Umbilical cord (tissue), 2 donors: ENCODE data around the gene TMEM123. TPM values are rescaled to one million over a fixed set of nuclear protein-coding genes. Genes with fewer than 3 reads are reported as not detected.
"Not testable (repeated sequence)": the region's sequence is repeated elsewhere in the genome, so short reads cannot be mapped to it uniquely, and the experiment has no call there.

Experiments used
- DNase-seq: peaks from one replicate; pipeline ENCODE4 v3.0.0-alpha.2; 2015; ENCODE audit warnings: low spot score
- total RNA-seq: library from RNA; depleted of rRNA; stranded (reverse); fragments of >200 nt; gene quantifications from one replicate; pipeline ENCODE4 v1.2.3, GENCODE V29; 2014; ENCODE audit warnings: low replicate concordance; ENCODE audit not compliant: insufficient read depth

The TMEM123 gene
- total RNA-seq, 1 donor from 2014 or later, result 136 TPM

GRCh38 chr11:102395720-102396393 is 56.7 kb downstream of the TMEM123 start:
- no peak for DNase-seq

- DNase-seq, result no peak
Observed at GRCh38 chr11:102393272-102393730, 59.3 kb downstream of the TMEM123 start.

DNA sequence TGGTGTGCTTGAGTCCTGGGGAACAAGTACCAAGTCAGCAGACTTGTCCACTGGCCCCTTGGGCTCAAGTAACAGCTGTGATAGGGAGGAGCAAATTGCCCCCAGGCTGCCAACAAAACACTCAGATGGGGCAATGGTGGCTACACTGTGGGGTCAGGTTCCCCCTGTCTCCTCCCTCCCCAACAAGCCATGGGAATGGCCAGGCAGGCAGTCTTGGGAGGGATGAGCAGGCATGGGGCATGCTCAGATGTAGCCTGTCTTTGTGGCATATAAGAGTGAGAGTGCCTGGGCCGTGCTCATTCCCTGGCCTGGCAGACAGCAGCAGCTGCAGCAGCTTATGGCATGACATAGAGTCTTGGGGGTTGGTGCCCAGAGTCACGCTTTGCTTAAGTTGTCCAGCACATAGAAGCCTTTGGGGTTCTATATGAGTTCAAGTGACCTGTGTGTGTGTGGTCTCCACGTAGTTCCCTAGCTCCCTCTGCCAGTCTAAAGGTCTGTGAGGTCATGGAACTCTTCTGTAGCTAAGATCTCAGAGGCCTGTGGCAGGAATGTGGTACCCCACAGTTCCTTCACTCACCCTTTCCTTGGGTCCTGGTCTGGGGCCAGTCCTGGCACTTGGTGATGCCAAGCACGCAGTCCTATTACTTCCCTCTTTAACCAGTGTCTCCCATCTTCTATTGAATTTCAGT is 60.9 kb downstream of the TMEM123 start:
- no peak for DNase-seq

DNA sequence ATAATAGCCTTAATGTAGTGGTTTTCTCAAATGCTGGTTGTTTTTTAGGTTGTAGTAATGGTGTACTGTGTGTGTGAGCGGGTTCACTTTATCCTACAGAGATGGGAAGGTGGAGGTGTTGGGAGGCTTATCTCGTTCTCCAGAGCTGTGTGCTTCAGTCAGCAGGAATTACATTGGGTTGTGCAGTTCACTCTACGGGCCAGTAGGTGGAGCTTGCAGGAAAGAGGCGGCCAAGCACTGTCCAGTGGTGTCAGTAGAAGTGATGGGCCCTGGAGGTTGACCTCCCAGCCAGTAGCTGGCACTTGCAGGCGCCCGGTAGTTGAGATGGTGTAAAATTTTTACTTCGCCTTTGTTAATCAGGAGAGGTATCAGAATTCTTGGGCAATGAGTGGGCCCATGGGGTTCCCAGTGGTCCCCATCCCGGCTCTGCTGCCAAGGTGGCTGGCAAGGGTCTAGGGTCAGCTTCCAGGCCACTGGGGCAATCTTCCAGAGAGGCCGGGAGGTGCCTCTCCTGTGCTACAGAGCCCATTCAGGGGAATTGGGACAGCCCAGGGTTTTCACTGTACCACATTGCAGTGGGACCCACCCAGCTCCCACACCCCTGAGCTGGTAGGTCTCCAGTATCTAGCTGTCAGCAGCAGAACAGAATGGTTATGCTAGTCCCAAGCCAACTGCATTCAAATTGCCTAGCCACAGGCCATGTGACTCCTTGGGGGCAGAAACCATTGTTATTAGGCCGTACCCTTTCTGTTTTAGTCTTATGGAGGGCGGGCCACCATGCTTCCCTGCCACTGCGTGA is 61.7 kb downstream of the TMEM123 start:
- DNase-seq, result peak; percentile 51

- DNase-seq, result no peak
Observed at GRCh38 chr11:102389253-102389652, 63.3 kb downstream of the TMEM123 start.

GRCh38 chr11:102387043-102387781 is 65.4 kb downstream of the TMEM123 start:
- no peak for DNase-seq

DNA sequence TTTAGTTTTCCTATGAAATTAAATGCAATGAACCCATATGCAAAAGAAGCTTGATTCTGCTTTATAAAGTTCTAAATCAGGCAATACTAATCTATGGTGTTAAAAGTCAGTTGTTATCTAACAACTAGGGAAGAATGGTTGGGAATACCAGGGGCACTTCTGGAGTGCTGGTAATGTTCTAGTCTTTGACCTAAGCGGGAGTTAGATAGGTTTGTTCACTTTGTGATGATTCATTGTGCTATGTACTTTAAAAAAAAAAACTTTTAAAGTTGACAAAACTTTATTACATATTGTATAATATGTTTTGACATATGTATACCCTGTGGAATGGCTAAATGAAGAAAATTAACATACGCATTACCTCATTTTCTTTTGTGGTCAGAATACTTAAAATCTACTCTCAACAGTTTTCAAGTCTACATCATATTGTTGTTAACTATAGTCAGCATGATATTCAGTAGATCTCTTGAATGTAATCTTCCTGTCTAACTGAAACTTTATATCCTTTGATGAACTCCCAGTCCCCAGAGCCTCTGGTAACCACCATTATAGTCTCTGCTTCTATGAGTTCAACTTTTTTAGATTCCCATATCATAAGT is 66.3 kb downstream of the TMEM123 start:
- DNase-seq, result peak; percentile 39

- DNase-seq, result no peak
Observed at GRCh38 chr11:102385085-102386007, 67.2 kb downstream of the TMEM123 start.

GRCh38 chr11:102384419-102385079 is 68.0 kb downstream of the TMEM123 start:
- no peak for DNase-seq

GRCh38 chr11:102383839-102384238 is 68.7 kb downstream of the TMEM123 start:
- no peak for DNase-seq

DNA sequence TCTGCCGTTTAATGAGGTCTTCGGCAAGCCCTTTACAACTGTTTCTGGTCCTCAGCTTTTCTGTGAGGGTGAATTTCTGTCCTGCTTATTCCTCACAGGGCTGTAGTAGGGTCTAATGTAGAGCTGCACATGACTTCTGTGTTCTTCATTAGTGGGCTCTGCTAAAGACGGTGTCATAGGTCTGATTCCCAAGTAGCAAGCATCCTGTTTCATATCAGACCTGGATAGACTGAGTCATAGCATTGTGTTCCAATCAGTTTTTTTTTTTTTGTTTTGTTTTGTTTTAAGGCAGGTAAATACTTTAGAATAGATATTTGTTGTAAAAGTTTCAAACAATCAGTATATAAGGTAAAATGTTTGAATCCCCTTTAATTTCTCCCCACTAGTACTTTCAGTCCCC is 70.2 kb downstream of the TMEM123 start:
- DNase-seq, result no peak

- no peak for DNase-seq
Observed at GRCh38 chr11:102378818-102379217, 73.7 kb downstream of the TMEM123 start.

DNA sequence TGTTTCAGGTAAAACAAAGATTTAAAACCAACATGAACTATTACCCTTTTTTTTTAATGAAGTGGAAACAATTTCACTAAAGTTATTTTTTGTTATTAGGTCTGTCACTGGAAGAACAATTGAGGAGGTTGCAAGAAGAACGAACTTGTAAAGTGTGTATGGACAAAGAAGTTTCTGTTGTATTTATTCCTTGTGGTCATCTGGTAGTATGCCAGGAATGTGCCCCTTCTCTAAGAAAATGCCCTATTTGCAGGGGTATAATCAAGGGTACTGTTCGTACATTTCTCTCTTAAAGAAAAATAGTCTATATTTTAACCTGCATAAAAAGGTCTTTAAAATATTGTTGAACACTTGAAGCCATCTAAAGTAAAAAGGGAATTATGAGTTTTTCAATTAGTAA is 74.7 kb downstream of the TMEM123 start:
- DNase-seq, result no peak

- DNase-seq, result no peak
Observed at GRCh38 chr11:102375720-102376399, 76.7 kb downstream of the TMEM123 start.

DNA sequence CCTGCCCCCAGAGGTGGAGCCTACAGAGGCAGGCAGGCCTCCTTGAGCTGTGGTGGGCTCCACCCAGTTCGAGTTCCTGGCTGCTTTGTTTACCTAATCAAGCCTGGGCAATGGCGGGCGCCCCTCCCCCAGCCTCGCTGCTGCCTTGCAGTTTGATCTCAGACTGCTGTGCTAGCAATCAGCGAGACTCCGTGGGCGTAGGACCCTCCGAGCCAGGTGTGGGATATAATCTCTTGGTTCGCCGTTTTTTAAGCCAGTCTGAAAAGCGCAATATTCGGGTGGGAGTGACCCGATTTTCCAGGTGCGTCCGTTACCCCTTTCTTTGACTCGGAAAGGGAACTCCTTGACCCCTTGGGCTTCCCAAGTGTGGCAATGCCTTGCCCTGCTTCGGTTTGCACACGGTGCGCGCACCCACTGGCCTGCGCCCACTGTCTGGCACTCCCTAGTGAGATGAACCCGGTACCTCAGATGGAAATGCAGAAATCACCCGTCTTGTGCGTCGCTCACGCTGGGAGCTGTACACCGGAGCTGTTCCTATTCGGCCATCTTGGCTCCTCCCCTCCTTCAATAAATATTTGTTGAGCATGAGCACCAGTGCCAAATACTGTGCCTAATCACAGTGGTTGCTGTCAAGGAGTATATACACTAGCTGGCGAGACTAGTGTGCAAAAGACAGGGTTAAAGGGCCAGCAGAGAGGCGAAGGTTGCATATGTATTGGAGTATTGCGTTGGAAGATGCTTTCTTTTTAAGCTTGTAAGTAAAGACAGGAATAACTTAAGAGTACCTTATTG is 77.7 kb downstream of the TMEM123 start:
- not testable (repeated sequence) for DNase-seq

DNA sequence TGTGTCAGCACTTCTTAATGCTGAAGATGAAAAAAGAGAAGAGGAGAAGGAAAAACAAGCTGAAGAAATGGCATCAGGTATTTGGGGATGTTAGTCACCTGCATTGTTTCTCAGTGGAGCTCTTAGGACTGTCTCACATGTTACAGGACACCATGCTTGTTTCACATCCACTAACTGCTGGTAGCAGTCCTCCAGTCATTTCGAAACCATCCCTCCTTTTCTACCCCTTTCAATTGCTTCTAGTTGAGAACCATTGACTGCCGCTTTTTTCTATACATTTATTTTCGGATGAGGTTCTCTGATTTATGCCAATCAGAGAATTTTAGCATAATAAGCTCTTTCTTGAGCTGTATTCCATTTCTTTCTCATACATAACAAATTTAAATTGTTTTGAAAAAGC is 84.1 kb downstream of the TMEM123 start:
- no peak for DNase-seq

- peak; percentile 34 for DNase-seq
Observed at GRCh38 chr11:102367364-102367763, 85.2 kb downstream of the TMEM123 start.

DNA sequence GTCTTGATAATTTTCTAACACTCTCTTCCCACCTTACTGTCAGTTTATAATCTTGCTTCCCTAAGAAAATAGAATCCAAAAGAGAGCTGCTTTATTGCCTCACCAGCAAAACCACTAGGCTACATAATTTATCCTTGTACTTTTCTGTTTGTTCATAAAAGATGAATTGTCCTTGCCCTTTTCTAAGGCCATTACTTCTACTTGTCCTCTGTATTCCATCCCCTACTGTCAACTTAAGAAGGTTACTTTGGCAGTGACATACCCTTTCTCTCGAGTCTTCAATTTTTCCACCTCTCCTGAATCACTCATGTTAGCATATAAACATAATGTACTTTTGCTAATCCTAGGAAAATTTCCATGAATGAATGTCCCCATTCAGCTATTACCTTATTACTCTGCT is 87.6 kb downstream of the TMEM123 start:
- no peak for DNase-seq
